HFFc6 (cell line): ENCODE data around the gene FBLN2. TPM values are rescaled to one million over a fixed set of nuclear protein-coding genes. Genes with fewer than 3 reads are reported as not detected.

Source experiments
- DNase-seq: peaks from one replicate; pipeline ENCODE4 v3.0.0-alpha.2; 2018
- H3K27ac Mint-ChIP-seq: 2 replicates; pipeline ENCODE4 v1.8.0; 2020; ENCODE audit warnings: mild to moderate bottlenecking, mixed read lengths
- H3K27me3 Mint-ChIP-seq: 2 replicates; pipeline ENCODE4 v1.8.0; 2021; ENCODE audit warnings: mild to moderate bottlenecking, moderate library complexity, mixed read lengths; ENCODE audit not compliant: insufficient read depth
- H3K36me3 Mint-ChIP-seq: 2 replicates; pipeline ENCODE4 v1.8.0; 2021; ENCODE audit warnings: low read depth, mixed read lengths
- H3K4me1 Mint-ChIP-seq: 2 replicates; pipeline ENCODE4 v1.8.0; 2020; ENCODE audit warnings: low read depth, mixed read lengths
- H3K4me3 Mint-ChIP-seq: 2 replicates; pipeline ENCODE4 v1.8.0; 2020; ENCODE audit warnings: mild to moderate bottlenecking, moderate library complexity, mixed read lengths
- H3K9me3 Mint-ChIP-seq: 2 replicates; pipeline ENCODE4 v1.8.0; 2020; ENCODE audit warnings: mild to moderate bottlenecking, mixed read lengths
- CTCF ChIP-seq: fragments of 200-600 bp; sonication (generic); IDR thresholded peaks from 2 replicates; pipeline ENCODE4 v1.5.0; 2021; ENCODE audit warnings: antibody characterized with exemption, mild to moderate bottlenecking
- total RNA-seq, 6 experiments: library from RNA; stranded (reverse); fragmentation: NEBNext Ultra II Directional; extraction: Animal tissue kit (Norgen Biotek cat#: 25700); gene quantifications; 2 replicates in 1 of 6; 3 replicates in 5 of 6; pipeline ENCODE4 v1.2.3, GENCODE V29; 2021

FBLN2 gene
- total RNA-seq, 6 experiments from 2014 or later: 55.7 to 84.5 (median 69.4) TPM

GRCh38 chr3:13662238-13662847 lies 113.4 kb downstream of the FBLN2 start:
- Mint-ChIP-seq H3K4me1 (peaks cover 5% of the 10 kb centered on the region), H3K27ac (no peak overlapping the region), H3K9me3 (no peaks in the 10 kb centered on the region), H3K36me3 (0 out of 2 replicates have a peak, but pooled peaks cover 4% of the 10 kb centered on the region), H3K4me3 (no peak overlapping the region), H3K27me3 (peaks cover 40% of the 10 kb centered on the region)
- no peak for DNase-seq
- no peak for TF ChIP-seq CTCF

- Mint-ChIP-seq H3K27ac (no peak overlapping the region), H3K4me1 (no peaks in the 10 kb centered on the region), H3K27me3 (peaks cover 37% of the 10 kb centered on the region), H3K9me3 (no peaks in the 10 kb centered on the region), H3K36me3 (0 out of 2 replicates have a peak, but pooled peaks cover 4% of the 10 kb centered on the region), H3K4me3 (no peak overlapping the region)
- no peak for DNase-seq
- TF ChIP-seq CTCF: no peak
Observed at GRCh38 chr3:13663781-13664535, 115.0 kb downstream of the FBLN2 start.

DNA sequence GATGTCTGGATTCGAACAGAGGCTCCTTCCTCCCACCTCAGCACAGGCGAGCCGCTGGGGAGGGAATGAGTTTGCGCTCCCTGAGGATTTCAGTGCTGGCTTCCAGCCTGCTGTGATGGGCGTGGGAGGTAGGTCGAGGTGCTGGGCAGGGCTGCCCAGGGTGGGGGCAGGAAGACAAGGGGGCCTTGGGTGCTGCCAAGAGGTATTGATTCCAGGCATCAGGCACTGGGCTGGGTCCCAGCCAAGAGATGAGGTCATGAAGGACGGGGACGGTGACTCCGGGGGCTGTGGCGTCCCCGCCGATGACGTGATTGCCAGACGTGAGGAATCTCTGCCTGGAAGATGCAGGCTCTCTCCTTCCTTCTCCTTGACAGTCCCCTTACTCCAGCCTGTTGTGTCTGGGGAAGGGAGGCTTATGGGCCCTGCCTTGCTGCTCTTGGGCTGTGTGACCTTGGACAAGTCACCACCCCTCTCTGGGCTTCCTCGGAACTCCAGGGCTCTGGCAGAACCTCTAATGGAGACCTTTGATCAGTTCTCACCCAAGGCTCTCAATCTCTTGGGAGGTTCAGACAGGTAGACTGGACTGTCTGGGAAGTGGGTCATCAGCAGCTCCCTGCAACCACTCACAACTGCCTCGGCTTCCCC lies 116.8 kb downstream of the FBLN2 start:
- H3K4me3 Mint-ChIP-seq: no peak overlapping the region
- H3K27ac Mint-ChIP-seq: no peak overlapping the region

GRCh38 chr3:13666227-13666619 lies 117.3 kb downstream of the FBLN2 start:
- H3K9me3 Mint-ChIP-seq: no peaks in the 10 kb centered on the region
- peaks cover under 1% of the 10 kb centered on the region; the same call in 1 of the 2 replicates for H3K4me1 Mint-ChIP-seq
- H3K27me3 Mint-ChIP-seq: peaks cover 22% of the 10 kb centered on the region
- no peak overlapping the region for H3K27ac Mint-ChIP-seq
- no peak for DNase-seq
- TF ChIP-seq CTCF: no peak
- no peaks in the 10 kb centered on the region for H3K36me3 Mint-ChIP-seq
- H3K4me3 Mint-ChIP-seq: no peak overlapping the region

More for the DNA sequence above, 116.8 kb downstream of the FBLN2 start:
- Mint-ChIP-seq H3K27me3 (peaks cover 27% of the 10 kb centered on the region), H3K36me3 (no peaks in the 10 kb centered on the region), H3K4me1 (no peaks in the 10 kb centered on the region), H3K9me3 (no peaks in the 10 kb centered on the region)
- TF ChIP-seq CTCF: no peak
- no peak for DNase-seq

DNA sequence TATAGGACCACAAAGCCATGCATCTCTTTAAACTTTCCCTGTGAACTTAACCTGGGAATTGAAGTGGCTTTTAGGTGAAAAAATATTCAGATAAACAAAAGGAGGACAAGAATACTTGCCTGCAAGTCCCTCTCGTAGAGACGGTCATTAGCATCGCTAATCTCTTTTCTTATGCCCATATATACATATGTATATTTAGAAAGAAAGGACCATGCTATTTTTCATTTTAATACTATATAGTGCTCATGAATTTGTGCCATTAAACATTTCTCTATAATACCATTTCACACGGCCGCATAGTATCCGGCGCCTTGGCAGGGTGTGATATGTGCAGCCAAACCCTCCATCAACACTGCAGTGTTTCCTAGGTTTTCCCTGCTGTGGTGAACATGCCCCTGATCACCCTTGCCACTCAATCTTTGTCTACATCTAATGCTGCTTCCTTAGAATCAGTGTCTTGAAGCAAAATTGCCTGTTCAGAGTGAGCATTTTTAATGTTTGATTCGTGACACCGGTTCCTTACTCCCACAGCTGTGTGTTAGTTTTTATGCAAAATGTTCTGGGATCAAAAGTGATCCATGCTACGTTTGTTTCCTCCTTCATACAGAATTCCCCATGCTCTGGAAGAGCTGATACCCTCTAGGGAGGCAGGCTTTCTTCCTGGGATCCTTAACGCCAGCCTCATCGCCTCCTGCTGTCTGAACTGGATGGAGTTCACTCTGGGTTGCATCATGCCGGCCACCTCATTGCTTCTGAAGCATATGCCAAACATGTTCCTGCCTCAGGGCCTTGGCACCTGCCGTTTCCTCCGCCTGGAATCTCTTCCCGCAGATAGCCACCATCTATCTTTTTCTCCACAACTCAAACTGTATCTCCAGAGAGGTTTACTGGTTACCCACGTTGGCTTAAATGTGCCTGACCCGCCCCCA lies 118.1 kb downstream of the FBLN2 start:
- H3K27me3 Mint-ChIP-seq: peaks cover 21% of the 10 kb centered on the region
- TF ChIP-seq CTCF: no peak
- H3K4me1 Mint-ChIP-seq: peaks cover 9% of the 10 kb centered on the region
- H3K9me3 Mint-ChIP-seq: no peaks in the 10 kb centered on the region
- DNase-seq: no peak
- H3K36me3 Mint-ChIP-seq: no peaks in the 10 kb centered on the region
- H3K27ac Mint-ChIP-seq: no peak overlapping the region
- no peak overlapping the region for H3K4me3 Mint-ChIP-seq
